Spleen (tissue), 11 donors: Measurements from ENCODE around the gene EEIG1. TPM values are rescaled to one million over a fixed set of nuclear protein-coding genes. Genes with fewer than 3 reads are reported as not detected.

ENCODE experiments used
- DNase-seq: peaks from one replicate; pipeline ENCODE4 v3.0.0-alpha.2; 2020
- H3K27ac ChIP-seq, 8 donors: fragments of 200-600 bp; sonication (generic) in 7 of 8; 1 replicate in 4 of 8; 2 replicates in 4 of 8; pipeline versions ENCODE4 v1.5.0 to v1.8.0; 2016 to 2021; ENCODE audit warnings: inconsistent platforms in 4 of 8, mild to moderate bottlenecking in 4 of 8, moderate library complexity in 1 of 8
- H3K27me3 ChIP-seq, 7 donors: fragments of 200-600 bp; sonication (generic) in 6 of 7; replicated peaks in 1 of 7; 1 replicate in 4 of 7; 2 replicates in 3 of 7; pipeline versions ENCODE4 v1.5.0 to v1.8.0; 2016 to 2021; ENCODE audit warnings: inconsistent platforms in 3 of 7, mild to moderate bottlenecking in 1 of 7
- H3K36me3 ChIP-seq, 6 donors: fragments of 200-600 bp; sonication (generic) in 5 of 6; 1 replicate in 4 of 6; 2 replicates in 2 of 6; pipeline versions ENCODE4 v1.5.0 to v1.8.0; 2016 to 2021; ENCODE audit warnings: inconsistent platforms in 2 of 6
- H3K4me1 ChIP-seq, 6 donors: fragments of 200-600 bp; sonication (generic) in 5 of 6; 1 replicate in 3 of 6; 2 replicates in 3 of 6; pipeline versions ENCODE4 v1.5.0 to v1.8.0; 2016 to 2021; ENCODE audit warnings: inconsistent platforms in 3 of 6
- H3K4me3 ChIP-seq, 8 donors: fragments of 200-600 bp; sonication (generic) in 7 of 8; 1 replicate in 4 of 8; 2 replicates in 4 of 8; pipeline versions ENCODE4 v1.5.0 to v1.8.0; 2016 to 2021; ENCODE audit warnings: inconsistent platforms in 4 of 8, mild to moderate bottlenecking in 4 of 8, moderate library complexity in 2 of 8
- H3K9me3 ChIP-seq, 8 donors: fragments of 200-600 bp; sonication (generic) in 7 of 8; 1 replicate in 4 of 8; 2 replicates in 4 of 8; pipeline versions ENCODE4 v1.5.0 to v1.8.0; 2016 to 2021; ENCODE audit warnings: inconsistent platforms in 4 of 8
- CTCF ChIP-seq, 11 experiments: fragments of 200-600 bp in 7 of 11; fragments of 450-650 bp in 4 of 11; sonication (generic) in 4 of 11; IDR thresholded peaks in 8 of 11; conservative IDR thresholded peaks in 3 of 11; 1 replicate in 7 of 11; 2 replicates in 4 of 11; pipeline versions ENCODE4 v1.4.0 to v1.8.0; 2016 to 2021; ENCODE audit warnings: antibody characterized with exemption in 11 of 11, inconsistent platforms in 4 of 11, mild to moderate bottlenecking in 1 of 11
- POLR2A ChIP-seq, 3 donors: fragments of 450-650 bp; IDR thresholded peaks; one replicate each; pipeline ENCODE4 v1.5.1; 2017; ENCODE audit warnings: antibody characterized with exemption in 3 of 3, mild to moderate bottlenecking in 1 of 3
- POLR2AphosphoS5 ChIP-seq, 3 donors: sonication (generic); formaldehyde crosslinking; IDR thresholded peaks; one replicate each; pipeline ENCODE4 v1.5.1; 2017; ENCODE audit warnings: antibody characterized with exemption in 3 of 3
- WGBS, 5 donors: extraction: QIAGEN DNeasy Blood & Tissue Kit in 3 of 5; methylation state at CpG; one replicate each; pipeline versions ENCODE4 v1.1.5 to v1.1.7; 2013 to 2018; 5-methylcytosine and 5-hydroxymethylcytosine counted together
- intact Hi-C: fragments of 100-400 bp; cut with DNase I; formaldehyde crosslinking; loops from one replicate; pipeline ENCODE4 v1.15.0; 2023; ENCODE audit warnings: low total_unique reads
- polyA plus RNA-seq, 3 donors: library from polyadenylated mRNA; stranded (reverse); fragments of 200-250 nt; gene quantifications; one replicate each; pipeline ENCODE4 v1.2.1, GENCODE V29; 2013
- total RNA-seq, 7 donors: library from RNA; depleted of rRNA in 3 of 7; stranded (reverse); fragments of >200 nt in 3 of 7; fragmentation: NEBNext Ultra II Directional in 4 of 7; extraction: Animal tissue kit (Norgen Biotek cat#: 25700) in 4 of 7; gene quantifications; one replicate each; pipeline versions ENCODE4 v1.1.0 to v1.2.1, GENCODE V29; 2016 to 2021
- donor health status: healthy with polysubstance abuse.
- donor health status: DM: no; HTN: no; CAD: no; lungs with moderate emphysema.
- donor health status: DM: no; HTN: no; CAD: no.
- donor health status: Bipolar disorder and iron deficiency.
- donor health status: healthy.
- donor health status: DM: no; HTN: no; CAD: no.
- donor health status: DM: yes; HTN: yes; CAD: no.

The EEIG1 gene
- total and polyA plus RNA-seq, 10 donors: 27.3 to 102 (median 35.2) TPM

GRCh38 chr9:128006332-128006996 is 25.7 kb upstream of the EEIG1 start:
- peaks cover 36 to 69% (median 60%) of the 10 kb centered on the region in 6 donors for H3K4me1 ChIP-seq
- WGBS, 5 donors: 66 to 73% (median 69%) methylated on average over 11 of the region's 11 CpGs

GRCh38 chr9:128005923-128006322 is 25.1 kb upstream of the EEIG1 start:
- WGBS, 5 donors: 12 to 29% (median 13%) methylated on average over 8 to 12 of the region's 12 CpGs
- no peak overlapping the region for H3K4me3 ChIP-seq
- peak; percentile 90 for DNase-seq
- H3K4me1 ChIP-seq: peaks cover 31 to 63% (median 54%) of the 10 kb centered on the region in 6 donors
- H3K27me3 ChIP-seq: no peaks in the 10 kb centered on the region
- peaks cover 0 to 6% (median 2%) of the 10 kb centered on the region in 8 donors for H3K9me3 ChIP-seq
- peak overlapping the region; percentile 73 to 87 (median 82) for H3K27ac ChIP-seq
- intact Hi-C loops: no loop called here
- TF ChIP-seq POLR2AphosphoS5 (IDR thresholded peaks at IDR 0.05): peak; percentile 83 to 90 (median 88)
- TF ChIP-seq POLR2A (IDR thresholded peaks at IDR 0.05): no peak
- no peaks in the 10 kb centered on the region for H3K36me3 ChIP-seq

More at GRCh38 chr9:128006332-128006996, 25.7 kb upstream of the EEIG1 start:
- peak overlapping the region; percentile 73 to 87 (median 82) for H3K27ac ChIP-seq
- H3K27me3 ChIP-seq: no peaks in the 10 kb centered on the region
- TF ChIP-seq CTCF (IDR thresholded peaks at IDR 0.05 in 8 of 11, conservative IDR thresholded peaks at IDR 0.05 in 3 of 11) (no peak), POLR2AphosphoS5 (IDR thresholded peaks at IDR 0.05) (no peak), POLR2A (IDR thresholded peaks at IDR 0.05) (no peak)
- DNase-seq: no peak
- no peak overlapping the region for H3K4me3 ChIP-seq
- H3K9me3 ChIP-seq: peaks cover 0 to 6% (median 2%) of the 10 kb centered on the region in 8 donors
- H3K36me3 ChIP-seq: no peaks in the 10 kb centered on the region
- intact Hi-C loops: no loop called here

- no peak overlapping the region for H3K4me3 ChIP-seq
- peaks cover 0 to 8% (median 2%) of the 10 kb centered on the region in 8 donors for H3K9me3 ChIP-seq
- TF ChIP-seq POLR2AphosphoS5 (IDR thresholded peaks at IDR 0.05) (no peak), POLR2A (IDR thresholded peaks at IDR 0.05) (no peak), CTCF (IDR thresholded peaks at IDR 0.05 in 8 of 11, conservative IDR thresholded peaks at IDR 0.05 in 3 of 11) (no peak)
- peaks cover 29 to 52% (median 44%) of the 10 kb centered on the region in 6 donors for H3K4me1 ChIP-seq
- intact Hi-C loops: no loop called here
- no peaks in the 10 kb centered on the region for H3K36me3 ChIP-seq
- H3K27ac ChIP-seq: peak overlapping the region in 2 of 8 donors; percentile 5 to 18
- no peak for DNase-seq
- WGBS, 5 donors: 94 to 99% (median 95%) methylated on average over 11 of the region's 11 CpGs
- no peaks in the 10 kb centered on the region for H3K27me3 ChIP-seq
These were observed 23.3 kb upstream of the EEIG1 start for GRCh38 chr9:128003966-128004604.

GRCh38 chr9:128002959-128003358 is 22.2 kb upstream of the EEIG1 start:
- no peaks in the 10 kb centered on the region for H3K36me3 ChIP-seq
- DNase-seq: no peak
- TF ChIP-seq POLR2AphosphoS5 (IDR thresholded peaks at IDR 0.05) (no peak), CTCF (IDR thresholded peaks at IDR 0.05 in 8 of 11, conservative IDR thresholded peaks at IDR 0.05 in 3 of 11) (no peak), POLR2A (IDR thresholded peaks at IDR 0.05) (no peak)
- H3K27me3 ChIP-seq: no peaks in the 10 kb centered on the region
- no peak overlapping the region for H3K4me3 ChIP-seq
- no peak overlapping the region for H3K27ac ChIP-seq
- peaks cover 25 to 40% (median 33%) of the 10 kb centered on the region in 6 donors for H3K4me1 ChIP-seq
- H3K9me3 ChIP-seq: peaks cover 0 to 4% (median 0%) of the 10 kb centered on the region in 8 donors
- 91 to 96% (median 94%) methylated on average over 5 of the region's 5 CpGs for WGBS, 5 donors
- intact Hi-C loops: no loop called here
